GM11168 (cell line): Measurements from ENCODE around the gene RBM3.

Experiments
- in situ Hi-C: fragments of 300-500 bp; cut with MboI; formaldehyde crosslinking; loops from one replicate; pipeline ENCODE4 v1.12.0; 2022; ENCODE audit warnings: low sequenced_read_pairs; ENCODE audit not compliant: unreplicated experiment

RBM3 gene

GRCh38 chrX:48613502-48614160 is 39.3 kb downstream of the RBM3 start:
- in situ Hi-C loops, result no loop called here

GRCh38 chrX:48616576-48616975 is 42.3 kb downstream of the RBM3 start:
- in situ Hi-C loops, result no loop called here

GRCh38 chrX:48617542-48618340 is 43.5 kb downstream of the RBM3 start:
- in situ Hi-C loops, result no loop called here

- in situ Hi-C loops, result no loop called here
Measured at GRCh38 chrX:48626401-48627298, 52.4 kb downstream of the RBM3 start.
